GM18951 (cell line): ENCODE measurements around the gene KCTD15.

ENCODE experiments used
- POLR2A ChIP-seq: IDR thresholded peaks from 4 replicates; pipeline ENCODE4 v1.6.1; 2011; ENCODE audit warnings: mild to moderate bottlenecking; ENCODE audit not compliant: insufficient read length, insufficient read depth; ENCODE audit errors: extremely low read depth
- in situ Hi-C: fragments of 300-500 bp; cut with MboI; formaldehyde crosslinking; loops from one replicate; pipeline ENCODE4 v1.12.0; 2022; ENCODE audit warnings: low sequenced_read_pairs, mixed read lengths, inconsistent platforms; ENCODE audit not compliant: unreplicated experiment

Gene KCTD15

GRCh38 chr19:33804021-33804799, 7.5 kb downstream of the KCTD15 start:
- no peak for TF ChIP-seq POLR2A
- in situ Hi-C loops = no loop called here

DNA sequence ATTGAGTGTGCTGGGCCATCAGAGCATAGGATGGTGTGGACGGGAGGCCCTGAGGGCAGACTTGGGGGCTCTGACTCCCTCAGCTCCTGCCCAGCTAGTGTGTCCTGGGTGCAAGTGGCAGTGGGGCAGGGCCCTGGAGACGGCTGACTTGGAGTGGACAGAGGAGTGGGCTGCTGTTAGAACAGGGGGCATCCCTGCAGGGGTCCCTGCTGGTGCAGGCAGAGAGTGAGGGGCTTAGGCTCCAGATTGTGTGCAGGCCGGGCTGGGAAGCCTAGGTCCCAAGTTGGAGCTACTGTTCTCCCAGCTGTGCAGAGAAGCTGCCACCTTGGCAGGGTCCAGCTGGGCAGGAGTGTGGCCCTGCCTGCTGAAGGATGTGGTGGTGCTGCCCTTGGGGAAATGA, 8.6 kb downstream of the KCTD15 start:
- no peak for TF ChIP-seq POLR2A
- in situ Hi-C loops = no loop called here

GRCh38 chr19:33805840-33806433, 9.3 kb downstream of the KCTD15 start:
- no peak for TF ChIP-seq POLR2A
- in situ Hi-C loops = no loop called here

GRCh38 chr19:33806434-33806881, 9.8 kb downstream of the KCTD15 start:
- no peak for TF ChIP-seq POLR2A
- in situ Hi-C loops = no loop called here

- in situ Hi-C loops = no loop called here
- no peak for TF ChIP-seq POLR2A
Observed at GRCh38 chr19:33808399-33808798, 11.7 kb downstream of the KCTD15 start.

GRCh38 chr19:33809960-33810359, 13.3 kb downstream of the KCTD15 start:
- in situ Hi-C loops = no loop called here
- TF ChIP-seq POLR2A = no peak

GRCh38 chr19:33810821-33811220, 14.2 kb downstream of the KCTD15 start:
- TF ChIP-seq POLR2A = no peak
- in situ Hi-C loops = no loop called here

DNA sequence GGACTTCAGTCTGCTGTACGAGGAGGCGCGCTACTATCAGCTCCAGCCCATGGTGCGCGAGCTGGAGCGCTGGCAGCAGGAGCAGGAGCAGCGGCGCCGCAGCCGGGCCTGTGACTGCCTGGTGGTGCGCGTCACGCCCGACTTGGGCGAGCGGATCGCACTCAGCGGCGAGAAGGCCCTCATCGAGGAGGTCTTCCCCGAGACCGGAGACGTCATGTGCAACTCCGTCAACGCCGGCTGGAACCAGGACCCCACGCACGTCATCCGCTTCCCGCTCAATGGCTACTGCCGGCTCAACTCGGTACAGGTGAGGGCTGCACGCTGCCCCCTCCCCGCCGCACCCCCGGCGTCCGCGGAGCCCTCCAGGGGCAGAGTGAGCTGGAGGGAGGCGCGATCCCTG, 14.6 kb downstream of the KCTD15 start:
- in situ Hi-C loops = no loop called here
- TF ChIP-seq POLR2A = no peak

GRCh38 chr19:33811736-33812387, 15.2 kb downstream of the KCTD15 start:
- TF ChIP-seq POLR2A = no peak
- in situ Hi-C loops = no loop called here

GRCh38 chr19:33812388-33813330, 16.0 kb downstream of the KCTD15 start:
- no peak for TF ChIP-seq POLR2A
- in situ Hi-C loops = no loop called here

DNA sequence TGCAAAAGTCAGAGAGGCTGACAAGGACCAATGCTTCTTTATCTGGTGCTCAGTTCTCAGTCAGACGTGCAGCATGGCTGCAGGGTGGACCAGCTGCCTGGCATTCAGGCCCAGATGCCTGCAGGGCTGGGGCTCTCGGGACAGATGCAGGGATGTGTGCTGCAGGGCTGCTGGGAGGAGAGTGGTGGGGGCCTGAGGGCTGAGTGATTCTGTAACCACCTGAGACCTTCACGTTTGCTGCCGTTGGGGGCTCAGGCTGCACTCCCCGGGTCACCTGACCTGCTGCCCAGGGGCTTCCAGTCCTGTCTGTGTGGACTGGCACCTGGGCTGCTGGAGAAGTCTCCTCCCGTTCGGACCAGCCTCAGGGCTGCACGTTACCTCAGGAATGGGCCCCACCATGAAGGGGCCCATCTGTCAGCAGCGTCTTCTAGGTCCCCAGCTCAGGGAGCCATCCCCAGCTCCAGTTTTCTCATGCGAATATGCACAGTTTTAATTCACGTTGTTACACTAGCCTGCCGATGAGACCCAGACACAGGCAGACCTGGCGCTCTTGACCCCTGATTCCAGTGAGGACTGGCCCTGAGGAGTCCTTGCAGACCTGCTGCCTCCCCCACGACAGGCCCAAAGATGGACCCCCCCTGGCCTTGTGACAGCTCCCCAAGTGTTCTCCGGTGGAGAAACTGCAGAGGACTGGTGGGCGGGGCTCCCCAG, 16.9 kb downstream of the KCTD15 start:
- in situ Hi-C loops = no loop called here
- no peak for TF ChIP-seq POLR2A
